Progenitor cell of endocrine pancreas (in vitro differentiated cells): ENCODE results near the gene NBEA. TPM values are rescaled to one million over a fixed set of nuclear protein-coding genes. Genes with fewer than 3 reads are reported as not detected.

Experiments used
- DNase-seq: peaks from one replicate; pipeline ENCODE4 v3.0.0; 2021; ENCODE audit warnings: low spot score; ENCODE audit not compliant: unreplicated experiment
- H3K27ac Mint-ChIP-seq: 2 replicates; pipeline ENCODE4 v1.8.0; 2021; ENCODE audit warnings: mild to moderate bottlenecking, moderate library complexity, mixed read lengths
- H3K27me3 Mint-ChIP-seq: 2 replicates; pipeline ENCODE4 v1.8.0; 2021; ENCODE audit warnings: mixed read lengths
- H3K36me3 Mint-ChIP-seq: 2 replicates; pipeline ENCODE4 v1.8.0; 2022; ENCODE audit warnings: mixed read lengths; ENCODE audit not compliant: insufficient read depth
- H3K4me1 Mint-ChIP-seq: 2 replicates; pipeline ENCODE4 v1.8.0; 2021; ENCODE audit warnings: low read depth, mixed read lengths
- H3K4me3 Mint-ChIP-seq: 2 replicates; pipeline ENCODE4 v1.8.0; 2021; ENCODE audit warnings: low read depth, mild to moderate bottlenecking, moderate library complexity, mixed read lengths
- H3K9me3 Mint-ChIP-seq: 2 replicates; pipeline ENCODE4 v1.8.0; 2021; ENCODE audit warnings: low read depth, mixed read lengths
- total RNA-seq: library from RNA; stranded (reverse); gene quantifications from 2 replicates; pipeline ENCODE4 v1.2.1, GENCODE V29; 2021
- TF ChIP-seq, protein P1 (sequence below): fragments of 200-600 bp; sonication (generic); IDR thresholded peaks from one replicate; pipeline ENCODE4 v1.5.0; 2021; ENCODE audit warnings: antibody characterized with exemption, mild to moderate bottlenecking; ENCODE audit not compliant: unreplicated experiment

Gene NBEA
- total RNA-seq, 1 donor from 2014 or later = 21.7 TPM

DNA sequence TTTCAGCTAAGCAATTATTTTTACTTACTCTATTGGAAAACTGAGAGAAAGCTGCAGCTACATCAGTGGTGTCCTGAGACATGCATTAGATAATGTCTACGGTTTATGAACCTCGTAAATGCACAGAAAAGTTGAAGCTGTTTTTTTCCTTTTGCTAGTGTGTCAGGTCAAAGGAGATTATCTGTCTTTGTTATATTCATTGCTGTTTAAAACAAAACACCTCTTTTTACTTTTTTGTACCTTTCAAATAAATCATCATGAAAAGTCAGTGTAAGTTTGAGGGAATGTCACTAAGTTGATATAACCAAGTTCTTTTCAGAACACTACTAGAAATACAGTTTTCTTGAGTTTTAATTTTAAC is 2.2 kb downstream of the NBEA start:
- peak overlapping the region; percentile 93 for H3K4me3 Mint-ChIP-seq
- peaks cover 19% of the 10 kb centered on the region for H3K4me1 Mint-ChIP-seq
- no peak overlapping the region for H3K27ac Mint-ChIP-seq
- TF ChIP-seq, protein P1, sequence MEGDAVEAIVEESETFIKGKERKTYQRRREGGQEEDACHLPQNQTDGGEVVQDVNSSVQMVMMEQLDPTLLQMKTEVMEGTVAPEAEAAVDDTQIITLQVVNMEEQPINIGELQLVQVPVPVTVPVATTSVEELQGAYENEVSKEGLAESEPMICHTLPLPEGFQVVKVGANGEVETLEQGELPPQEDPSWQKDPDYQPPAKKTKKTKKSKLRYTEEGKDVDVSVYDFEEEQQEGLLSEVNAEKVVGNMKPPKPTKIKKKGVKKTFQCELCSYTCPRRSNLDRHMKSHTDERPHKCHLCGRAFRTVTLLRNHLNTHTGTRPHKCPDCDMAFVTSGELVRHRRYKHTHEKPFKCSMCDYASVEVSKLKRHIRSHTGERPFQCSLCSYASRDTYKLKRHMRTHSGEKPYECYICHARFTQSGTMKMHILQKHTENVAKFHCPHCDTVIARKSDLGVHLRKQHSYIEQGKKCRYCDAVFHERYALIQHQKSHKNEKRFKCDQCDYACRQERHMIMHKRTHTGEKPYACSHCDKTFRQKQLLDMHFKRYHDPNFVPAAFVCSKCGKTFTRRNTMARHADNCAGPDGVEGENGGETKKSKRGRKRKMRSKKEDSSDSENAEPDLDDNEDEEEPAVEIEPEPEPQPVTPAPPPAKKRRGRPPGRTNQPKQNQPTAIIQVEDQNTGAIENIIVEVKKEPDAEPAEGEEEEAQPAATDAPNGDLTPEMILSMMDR = no peak
- no peak for DNase-seq
- H3K36me3 Mint-ChIP-seq = no peaks in the 10 kb centered on the region
- peaks cover 25% of the 10 kb centered on the region for H3K27me3 Mint-ChIP-seq
- no peaks in the 10 kb centered on the region for H3K9me3 Mint-ChIP-seq

DNA sequence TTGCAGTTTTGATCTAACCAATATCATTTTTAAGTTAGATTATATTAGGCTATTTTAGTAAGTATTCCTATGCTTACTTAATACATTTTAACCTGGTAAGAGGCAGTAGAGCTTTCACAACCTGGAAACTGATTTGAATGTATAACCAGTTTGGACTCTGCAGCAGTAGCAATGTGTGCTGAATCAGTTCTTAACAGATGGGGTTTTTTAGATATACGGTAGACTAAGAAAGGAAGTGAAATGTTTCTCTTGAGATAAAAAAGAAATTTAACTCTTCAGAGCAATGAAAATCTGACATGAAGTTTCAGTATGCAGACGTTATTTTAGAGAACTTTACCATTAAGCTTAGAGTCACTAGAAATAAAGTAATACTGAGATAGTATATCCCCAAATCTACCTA is 2.7 kb downstream of the NBEA start:
- Mint-ChIP-seq H3K36me3 (no peaks in the 10 kb centered on the region), H3K27ac (no peak overlapping the region), H3K4me3 (peak overlapping the region; percentile 21), H3K9me3 (no peaks in the 10 kb centered on the region), H3K27me3 (peaks cover 25% of the 10 kb centered on the region), H3K4me1 (peaks cover 19% of the 10 kb centered on the region)
- DNase-seq = no peak
- TF ChIP-seq, protein P1 = no peak

DNA sequence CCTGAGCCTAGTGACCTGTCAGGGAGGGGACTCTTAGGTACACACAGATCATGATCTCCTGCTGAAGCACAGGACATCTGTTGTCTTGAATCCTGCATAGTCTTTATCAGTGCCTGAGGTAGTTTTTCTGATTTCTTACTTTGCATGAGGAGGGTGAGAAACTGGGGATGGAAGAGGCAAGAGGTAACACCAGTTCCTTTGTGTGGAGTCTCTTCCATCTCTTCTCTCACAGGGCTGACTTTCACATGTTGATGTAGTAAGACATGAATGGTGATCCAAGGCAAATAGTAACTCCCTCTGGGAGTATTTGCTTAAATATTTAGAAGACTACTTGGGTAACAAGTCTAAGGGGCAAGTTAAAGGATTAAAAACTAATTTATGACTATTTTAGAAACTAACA is 9.5 kb downstream of the NBEA start:
- no peaks in the 10 kb centered on the region for H3K4me1 Mint-ChIP-seq
- TF ChIP-seq, protein P1 = no peak

DNA sequence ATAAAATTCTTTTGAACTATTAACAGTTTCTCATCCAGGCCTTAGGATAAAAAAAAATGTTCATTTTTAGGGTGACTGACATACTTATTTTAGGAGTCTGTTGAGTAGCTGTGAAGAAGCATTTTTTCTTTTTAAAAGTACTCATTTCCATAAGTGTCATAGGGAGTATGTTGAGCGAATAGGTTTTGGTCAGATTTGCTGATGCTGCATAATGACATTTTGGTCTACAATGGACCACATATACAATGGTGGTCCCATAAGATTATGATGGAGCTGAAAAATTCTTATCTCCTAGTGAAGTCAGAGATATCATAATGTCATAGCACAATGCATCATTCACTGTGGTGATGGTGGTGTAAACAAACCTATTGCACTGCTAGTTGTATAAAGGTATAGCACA is 17.4 kb downstream of the NBEA start:
- Mint-ChIP-seq H3K27me3 (no peaks in the 10 kb centered on the region), H3K4me3 (no peak overlapping the region), H3K27ac (no peak overlapping the region), H3K9me3 (peaks cover 5% of the 10 kb centered on the region), H3K36me3 (peaks cover 1% of the 10 kb centered on the region), H3K4me1 (peaks cover 2% of the 10 kb centered on the region)
- TF ChIP-seq, protein P1 = no peak
- no peak for DNase-seq

More for the DNA sequence above, 9.5 kb downstream of the NBEA start:
- Mint-ChIP-seq H3K36me3 (peaks cover 9% of the 10 kb centered on the region), H3K9me3 (peaks cover 13% of the 10 kb centered on the region), H3K4me3 (no peak overlapping the region), H3K27me3 (no peaks in the 10 kb centered on the region), H3K27ac (no peak overlapping the region)
- no peak for DNase-seq

DNA sequence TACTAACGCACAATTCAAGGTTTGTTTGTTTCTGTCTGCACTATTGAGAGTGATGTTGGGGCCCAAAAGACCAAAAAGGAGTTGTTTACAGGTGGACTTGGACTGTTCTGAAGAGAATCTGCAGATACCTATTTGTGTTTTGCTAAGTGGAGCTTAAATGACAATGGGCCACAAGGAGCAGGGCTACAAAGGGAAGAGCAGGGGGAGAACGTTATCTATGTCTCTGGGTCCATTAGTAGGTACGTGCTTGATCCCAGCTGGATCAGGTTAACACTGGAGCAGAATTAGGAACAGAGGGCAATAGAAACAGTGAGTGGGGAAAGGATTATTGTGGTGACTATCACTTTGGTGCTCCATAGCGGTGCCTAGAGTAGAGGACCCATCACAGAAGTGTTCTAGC is 22.5 kb downstream of the NBEA start:
- no peak for DNase-seq
- no peak overlapping the region for H3K27ac Mint-ChIP-seq
- no peaks in the 10 kb centered on the region for H3K27me3 Mint-ChIP-seq
- peaks cover 3% of the 10 kb centered on the region for H3K36me3 Mint-ChIP-seq
- no peak overlapping the region for H3K4me3 Mint-ChIP-seq
- peaks cover 8% of the 10 kb centered on the region for H3K4me1 Mint-ChIP-seq
- H3K9me3 Mint-ChIP-seq = no peaks in the 10 kb centered on the region
- TF ChIP-seq, protein P1 = no peak
